A204.1 (cell line): ENCODE data around the gene GREB1.

Experiments
- FAIRE-seq: peaks from 2 replicates; lab custom pipeline; 2012; peaks lifted over from hg19 to GRCh38; lab: Jason Lieb, UNC

Gene GREB1, protein sequence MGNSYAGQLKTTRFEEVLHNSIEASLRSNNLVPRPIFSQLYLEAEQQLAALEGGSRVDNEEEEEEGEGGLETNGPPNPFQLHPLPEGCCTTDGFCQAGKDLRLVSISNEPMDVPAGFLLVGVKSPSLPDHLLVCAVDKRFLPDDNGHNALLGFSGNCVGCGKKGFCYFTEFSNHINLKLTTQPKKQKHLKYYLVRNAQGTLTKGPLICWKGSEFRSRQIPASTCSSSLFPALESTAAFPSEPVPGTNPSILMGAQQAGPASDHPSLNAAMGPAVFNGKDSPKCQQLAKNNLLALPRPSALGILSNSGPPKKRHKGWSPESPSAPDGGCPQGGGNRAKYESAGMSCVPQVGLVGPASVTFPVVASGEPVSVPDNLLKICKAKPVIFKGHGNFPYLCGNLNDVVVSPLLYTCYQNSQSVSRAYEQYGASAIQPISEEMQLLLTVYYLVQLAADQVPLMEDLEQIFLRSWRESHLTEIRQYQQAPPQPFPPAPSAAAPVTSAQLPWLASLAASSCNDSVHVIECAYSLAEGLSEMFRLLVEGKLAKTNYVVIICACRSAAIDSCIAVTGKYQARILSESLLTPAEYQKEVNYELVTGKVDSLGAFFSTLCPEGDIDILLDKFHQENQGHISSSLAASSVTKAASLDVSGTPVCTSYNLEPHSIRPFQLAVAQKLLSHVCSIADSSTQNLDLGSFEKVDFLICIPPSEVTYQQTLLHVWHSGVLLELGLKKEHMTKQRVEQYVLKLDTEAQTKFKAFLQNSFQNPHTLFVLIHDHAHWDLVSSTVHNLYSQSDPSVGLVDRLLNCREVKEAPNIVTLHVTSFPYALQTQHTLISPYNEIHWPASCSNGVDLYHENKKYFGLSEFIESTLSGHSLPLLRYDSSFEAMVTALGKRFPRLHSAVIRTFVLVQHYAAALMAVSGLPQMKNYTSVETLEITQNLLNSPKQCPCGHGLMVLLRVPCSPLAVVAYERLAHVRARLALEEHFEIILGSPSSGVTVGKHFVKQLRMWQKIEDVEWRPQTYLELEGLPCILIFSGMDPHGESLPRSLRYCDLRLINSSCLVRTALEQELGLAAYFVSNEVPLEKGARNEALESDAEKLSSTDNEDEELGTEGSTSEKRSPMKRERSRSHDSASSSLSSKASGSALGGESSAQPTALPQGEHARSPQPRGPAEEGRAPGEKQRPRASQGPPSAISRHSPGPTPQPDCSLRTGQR (N-terminal part only)

GRCh38 chr2:11533278-11534070, at the start of gene GREB1:
GREB1 (plus strand) TSS chr2:11534045; CDS start chr2:11556615, 22,570 bp downstream.
- FAIRE-seq, result no peak

DNA sequence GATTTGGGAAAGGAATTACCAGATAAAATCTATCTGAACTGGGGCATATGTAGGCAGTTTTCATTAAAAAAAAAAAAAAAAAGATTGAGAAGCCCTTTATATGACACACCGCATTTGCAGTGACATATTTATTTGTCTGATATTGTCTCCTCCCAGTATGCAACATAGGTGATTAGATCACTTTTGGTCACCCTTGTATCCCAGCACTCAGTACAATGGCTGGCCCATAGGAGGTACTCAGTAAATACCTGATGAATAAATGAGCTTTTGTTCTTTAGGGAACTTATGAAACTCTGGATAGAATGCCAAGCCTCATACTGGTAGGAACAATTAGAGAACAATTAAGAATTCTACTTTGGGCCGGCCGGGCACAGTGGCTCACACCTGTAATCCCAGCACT, 45.0 kb upstream of the GREB1 start:
- no peak for FAIRE-seq

- no peak for FAIRE-seq
These were observed 43.7 kb upstream of the GREB1 start for GRCh38 chr2:11490194-11490593.

- no peak for FAIRE-seq
These were observed 42.4 kb upstream of the GREB1 start for GRCh38 chr2:11491348-11491933.

- FAIRE-seq, result no peak
These were observed 41.6 kb upstream of the GREB1 start for GRCh38 chr2:11492244-11492643.

DNA sequence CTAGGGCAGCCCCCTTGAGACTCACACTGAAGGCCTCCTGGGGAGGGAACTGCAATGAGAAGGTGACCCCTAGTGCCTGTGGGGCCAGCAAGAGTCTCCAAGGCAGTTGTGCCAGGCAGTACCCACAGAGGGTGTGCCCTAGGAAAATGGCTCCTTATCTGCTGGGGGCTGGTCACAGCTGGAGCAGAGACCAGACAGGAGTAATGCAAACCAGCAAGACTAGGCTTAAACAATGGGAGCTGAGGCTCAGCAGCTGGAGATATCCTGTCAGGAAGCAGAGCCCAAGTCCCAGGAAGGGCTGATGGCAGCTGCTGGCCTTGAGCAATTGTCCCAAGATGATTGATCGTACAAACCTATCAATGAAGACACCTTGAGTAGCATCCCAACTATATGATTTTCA, 41.1 kb upstream of the GREB1 start:
- FAIRE-seq, result no peak

GRCh38 chr2:11493282-11493681, 40.6 kb upstream of the GREB1 start:
- no peak for FAIRE-seq

DNA sequence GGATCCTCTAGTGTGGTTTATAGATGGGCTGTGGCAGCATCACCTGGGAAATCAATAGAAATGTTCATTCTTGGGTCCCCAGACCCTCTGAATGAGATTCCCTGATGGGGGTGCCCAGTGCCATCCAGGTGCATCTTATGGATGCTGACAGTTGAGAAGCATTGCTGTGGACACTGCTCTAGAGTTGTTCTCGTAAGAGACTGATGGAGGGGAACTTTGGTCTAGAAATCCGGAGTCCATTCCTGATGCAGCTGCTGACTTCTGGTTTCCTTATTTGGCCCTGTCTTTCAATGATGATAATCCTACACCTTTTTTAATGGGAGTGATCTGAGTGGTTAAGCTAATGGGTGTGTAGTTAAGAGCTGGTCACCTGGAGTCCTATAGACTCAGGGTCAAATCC, 39.5 kb upstream of the GREB1 start:
- FAIRE-seq, result no peak

DNA sequence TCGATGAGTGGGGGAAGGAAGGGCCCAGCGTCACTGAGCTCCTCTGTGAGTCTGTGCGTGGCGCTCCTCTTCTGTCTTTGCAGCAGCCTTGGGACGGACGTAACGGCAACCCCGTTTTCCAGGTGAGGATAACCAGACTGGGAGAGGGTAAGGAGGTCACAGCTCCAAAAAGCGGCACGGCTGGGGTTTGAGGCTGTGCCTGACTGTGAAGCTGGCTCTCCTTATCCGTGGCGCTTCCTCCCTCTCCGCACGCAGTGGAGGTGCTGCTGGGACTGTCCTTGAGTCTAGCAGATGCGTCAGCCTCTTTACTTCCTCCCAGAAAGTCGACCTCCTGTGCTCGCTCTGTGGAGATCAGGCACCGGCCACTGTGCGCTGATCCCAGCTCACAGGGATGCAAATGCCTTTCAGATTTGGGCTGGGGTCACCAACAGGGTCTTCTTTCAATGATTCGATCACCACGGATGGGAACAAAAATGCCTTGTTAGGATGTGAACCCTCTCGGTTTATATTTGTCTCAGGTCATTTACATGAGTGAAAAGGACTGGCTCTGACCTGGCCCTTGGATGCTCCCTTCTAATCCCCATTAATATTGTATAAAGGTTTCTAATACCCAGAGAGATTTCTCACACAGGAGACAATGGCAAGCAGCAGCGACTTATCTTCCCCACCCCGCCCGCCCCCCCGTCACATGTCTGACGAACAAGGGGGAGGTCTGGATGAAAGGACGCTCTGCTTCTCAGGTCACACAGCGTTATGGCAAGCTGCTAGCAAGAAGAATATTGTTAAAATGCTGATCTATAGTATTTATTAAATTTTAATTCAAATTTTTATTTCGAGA, 37.8 kb upstream of the GREB1 start:
- FAIRE-seq, result no peak

GRCh38 chr2:11498543-11499034, 35.3 kb upstream of the GREB1 start:
- no peak for FAIRE-seq

DNA sequence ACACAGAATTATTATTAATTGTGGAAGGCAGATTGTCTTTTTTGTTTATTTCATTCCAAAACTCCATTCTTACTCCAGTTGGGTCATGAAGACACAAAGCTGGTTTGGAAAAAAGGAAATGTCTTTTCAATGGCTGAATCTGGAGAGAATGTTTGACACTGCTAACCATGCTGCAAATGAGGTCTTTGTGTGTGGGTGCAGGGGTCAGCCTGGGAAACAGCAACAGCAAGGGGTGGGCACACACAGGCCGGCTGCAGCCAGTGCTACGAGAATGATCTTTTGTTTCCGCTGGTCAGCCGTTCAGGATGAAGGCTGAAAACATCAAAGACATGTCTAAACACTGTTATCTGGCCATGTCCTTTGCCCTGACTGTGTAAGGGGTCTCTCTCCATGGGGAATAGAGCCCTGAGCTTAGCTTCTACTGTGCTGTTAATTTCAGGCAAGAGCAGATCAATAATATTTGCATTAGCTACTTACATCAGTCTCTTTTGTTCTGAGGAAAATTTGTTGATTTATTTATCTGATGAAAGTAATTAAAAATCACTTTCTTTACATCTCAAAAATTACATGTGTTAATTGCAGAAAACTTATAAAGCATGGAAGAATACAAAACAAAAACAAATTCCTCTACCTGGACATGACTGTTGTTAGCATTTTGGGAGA, 34.6 kb upstream of the GREB1 start:
- FAIRE-seq, result no peak

GRCh38 chr2:11500702-11501303, 33.0 kb upstream of the GREB1 start:
- no peak for FAIRE-seq

GRCh38 chr2:11502740-11503292, 31.0 kb upstream of the GREB1 start:
- no peak for FAIRE-seq

DNA sequence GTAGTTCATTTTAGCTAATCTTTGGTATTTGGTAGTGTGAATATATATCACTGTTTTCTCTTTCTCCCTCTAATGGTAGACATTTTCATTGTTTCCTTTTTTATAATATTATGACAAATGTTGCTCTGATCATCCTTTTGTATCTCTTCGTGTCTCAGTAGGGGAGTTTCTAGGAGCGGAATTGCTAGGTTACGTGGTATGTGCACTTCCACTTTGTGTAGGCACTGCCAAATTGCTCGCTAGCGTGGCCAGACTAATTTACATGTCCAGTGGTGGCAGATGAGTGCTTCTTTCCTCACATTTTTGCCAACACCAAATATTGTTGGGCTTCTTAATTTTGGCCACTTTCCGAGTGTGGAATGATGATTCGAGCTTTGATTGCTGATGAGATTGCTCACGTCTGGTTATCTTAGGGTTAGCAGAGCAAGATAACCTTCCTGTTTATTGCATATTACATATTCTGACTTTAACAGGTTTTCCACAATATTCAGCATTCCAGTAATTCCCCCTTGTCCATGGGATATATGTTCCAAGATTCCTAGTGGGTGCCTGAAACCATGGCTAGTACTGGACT, 30.4 kb upstream of the GREB1 start:
- FAIRE-seq, result no peak

- FAIRE-seq, result no peak
These were observed 27.9 kb upstream of the GREB1 start for GRCh38 chr2:11505652-11506610.

GRCh38 chr2:11506611-11506969, 27.3 kb upstream of the GREB1 start:
- no peak for FAIRE-seq

- FAIRE-seq, result no peak
These were observed 26.3 kb upstream of the GREB1 start for GRCh38 chr2:11507517-11507916.

DNA sequence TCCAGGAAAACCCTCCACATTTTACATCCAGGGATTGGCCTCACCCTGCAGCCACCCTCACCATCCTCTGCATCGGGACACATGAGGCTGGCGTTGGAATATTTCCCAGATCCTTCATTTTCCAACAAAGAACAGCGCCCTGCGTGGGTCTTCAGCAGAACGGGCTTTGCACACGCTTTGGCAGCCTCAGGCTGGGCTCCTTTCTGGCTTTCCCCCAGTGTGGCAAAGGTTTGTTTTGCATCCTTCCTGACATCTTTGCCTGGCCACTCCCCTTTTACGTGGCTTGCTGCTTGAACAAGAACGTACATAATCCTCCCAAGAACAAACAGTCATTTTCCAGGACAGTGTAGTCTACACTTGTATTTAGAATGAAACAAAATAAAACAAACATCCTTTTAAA, 25.6 kb upstream of the GREB1 start:
- no peak for FAIRE-seq
